Breast epithelium (tissue), 3 donors: ENCODE data around the gene WWC2.

Source experiments
- CTCF ChIP-seq, 3 donors: fragments of 450-650 bp; IDR thresholded peaks; one replicate each; pipeline ENCODE4 v1.5.1; 2016 to 2017; ENCODE audit warnings: antibody characterized with exemption in 3 of 3, mild to moderate bottlenecking in 3 of 3, moderate library complexity in 3 of 3
- POLR2A ChIP-seq: fragments of 450-650 bp; IDR thresholded peaks from one replicate; pipeline ENCODE4 v1.6.1; 2016; ENCODE audit warnings: antibody characterized with exemption, mild to moderate bottlenecking, moderate library complexity

GRCh38 chr4:183105092-183105491 is 6.0 kb downstream of the WWC2 start:
- TF ChIP-seq CTCF (IDR thresholded peaks at IDR 0.05) (no peak), POLR2A (no peak)
